ENCODE data around the gene PDZD7. TPM values are rescaled to one million over a fixed set of nuclear protein-coding genes. Genes with fewer than 3 reads are reported as not detected.

The PDZD7 gene
- total and polyA plus RNA-seq, 9 of the 15 experiments (the other 6 are each of a cell fraction or from before 2014, with no cell fraction given) = 0.04 to 0.24 (median 0.08) TPM; not detected in 3

GRCh38 chr10:101069441-101069840, 38.5 kb upstream of the PDZD7 start:
- FAIRE-seq = no peak
- Histone ChIP-seq H3K9me1 (ENCODE audit: control insufficient read depth, insufficient read depth, low read length) (no peaks in the 10 kb centered on the region), H3K27me3 (ENCODE audit: control insufficient read depth in 2 of 2, insufficient read depth in 2 of 2, low read length in 2 of 2) (no peaks in the 10 kb centered on the region), H2AFZ (ENCODE audit: low read depth, low read length) (no peak overlapping the region), H3K27ac (ENCODE audit: extremely low read depth, low read depth, low read length) (no peak overlapping the region), H3K4me3 (no peak overlapping the region), H3K36me3 (ENCODE audit: control insufficient read depth, insufficient read depth, low read length) (no peaks in the 10 kb centered on the region), H3K9ac (ENCODE audit: insufficient read depth in 1 of 2, low read depth in 2 of 2, low read length in 2 of 2) (no peak overlapping the region), H3K79me2 (ENCODE audit: control insufficient read depth, insufficient read depth, low read length) (no peaks in the 10 kb centered on the region), H3K4me1 (replicated peaks in 1 of 2; ENCODE audit: control insufficient read depth in 2 of 2, insufficient read depth in 2 of 2, low read length in 2 of 2) (peaks cover 37 to 48% of the 10 kb centered on the region in 2 experiments), H3K4me2 (ENCODE audit: insufficient read depth, low read length) (no peak overlapping the region), H3K9me3 (replicated peaks; ENCODE audit: control insufficient read depth, insufficient read depth, low read depth, low read length) (no peaks in the 10 kb centered on the region), H4K20me1 (replicated peaks; ENCODE audit: control insufficient read depth, insufficient read depth, low read length) (no peaks in the 10 kb centered on the region)
- ChIA-PET CTCF (ENCODE audit: low intra/inter-chr PET ratio) (no interaction called here), POLR2A (interaction anchor here (0.6 kb wide), 1 partner anchor 24 kb away, joined by 3 read pairs; no protein-coding TSS in a partner anchor)
- WGBS (ENCODE audit: insufficient coverage, low coverage, missing lambda C conversion rate) = 79% methylated on average over 5 of the region's 5 CpGs
- no peak for DNase-seq (ENCODE audit: extremely low read depth in 1 of 4, low spot score in 3 of 4)
- intact Hi-C loops (cut with micrococcal nuclease) (loop anchor here (5.0 to 10.0 kb wide), 3 partner anchors 37 to 985 kb away; partner anchors contain the start of genes ARMH3, PDZD7 and SFXN3), in situ Hi-C loops (cut with MboI) (no loop called here)
- no peak for ATAC-seq
- TF ChIP-seq CEBPZ (IDR thresholded peaks at IDR 0.05; ENCODE audit: borderline replicate concordance, low read depth, low read length) (no peak), PREB (CRISPR knock-in tag; IDR thresholded peaks at IDR 0.05) (no peak), ARHGAP35 (IDR thresholded peaks at IDR 0.05; ENCODE audit: partially characterized antibody) (no peak), ARNT (IDR thresholded peaks at IDR 0.05) (no peak), CHD4 (IDR thresholded peaks at IDR 0.05; ENCODE audit: insufficient read depth, insufficient replicate concordance, low read depth, low read length, poor library complexity, severe bottlenecking) (no peak), MECOM (CRISPR knock-in tag; IDR thresholded peaks at IDR 0.05) (no peak), RBM34 (IDR thresholded peaks at IDR 0.05; ENCODE audit: borderline replicate concordance, insufficient read depth, low read length) (no peak), PHF21A (IDR thresholded peaks at IDR 0.05; ENCODE audit: borderline replicate concordance, low read depth) (no peak), U2AF1 (optimal IDR thresholded peaks at IDR 0.05; ENCODE audit: low read depth, low read length) (no peak), PATZ1 (CRISPR knock-in tag; IDR thresholded peaks at IDR 0.05; ENCODE audit: borderline replicate concordance) (no peak), ZNF143 (CRISPR knock-in tag; IDR thresholded peaks at IDR 0.05) (no peak), ZNF639 (CRISPR knock-in tag; conservative IDR thresholded peaks at IDR 0.05 in 1 of 2, IDR thresholded peaks at IDR 0.05 in 1 of 2) (no peak)
- BruUV-seq (replicated peaks) = no TSS peak
